EL (cell line): Measurements from ENCODE around the gene BPIFB2.
"Not testable (repeated sequence)": the region's sequence is repeated elsewhere in the genome, so short reads cannot be mapped to it uniquely, and the experiment has no call there.

Experiments used
- DNase-seq: peaks from one replicate; pipeline ENCODE4 v3.0.0-alpha.2; 2016

Gene BPIFB2

GRCh38 chr20:32970973-32971300 lies 36.6 kb upstream of the BPIFB2 start:
- no peak for DNase-seq

- no peak for DNase-seq
Observed at GRCh38 chr20:32971703-32972161, 35.8 kb upstream of the BPIFB2 start.

GRCh38 chr20:32972181-32973076 lies 35.1 kb upstream of the BPIFB2 start:
- no peak for DNase-seq

- no peak for DNase-seq
Observed at GRCh38 chr20:32973077-32973717, 34.3 kb upstream of the BPIFB2 start.

GRCh38 chr20:32974204-32975064 lies 33.1 kb upstream of the BPIFB2 start:
- DNase-seq: not testable (repeated sequence)

GRCh38 chr20:32975121-32975520 lies 32.4 kb upstream of the BPIFB2 start:
- not testable (repeated sequence) for DNase-seq

- DNase-seq: no peak
Observed at GRCh38 chr20:32975698-32976674, 31.5 kb upstream of the BPIFB2 start.

- no peak for DNase-seq
Observed at GRCh38 chr20:32976746-32977145, 30.8 kb upstream of the BPIFB2 start.

GRCh38 chr20:32977281-32978008 lies 30.1 kb upstream of the BPIFB2 start:
- no peak for DNase-seq

- DNase-seq: no peak
Observed at GRCh38 chr20:32978009-32978335, 29.5 kb upstream of the BPIFB2 start.

- DNase-seq: no peak
Observed at GRCh38 chr20:32979201-32979998, 28.1 kb upstream of the BPIFB2 start.

GRCh38 chr20:32980131-32980941 lies 27.2 kb upstream of the BPIFB2 start:
- no peak for DNase-seq

GRCh38 chr20:32980990-32981389 lies 26.5 kb upstream of the BPIFB2 start:
- DNase-seq: no peak

GRCh38 chr20:32982617-32983458 lies 24.7 kb upstream of the BPIFB2 start:
- DNase-seq: no peak

- no peak for DNase-seq
Observed at GRCh38 chr20:32983459-32984112, 23.9 kb upstream of the BPIFB2 start.

- DNase-seq: no peak
Observed at GRCh38 chr20:32984196-32984595, 23.3 kb upstream of the BPIFB2 start.

- DNase-seq: no peak
Observed at GRCh38 chr20:32984631-32985354, 22.7 kb upstream of the BPIFB2 start.

- no peak for DNase-seq
Observed at GRCh38 chr20:32985596-32985995, 21.9 kb upstream of the BPIFB2 start.
